HepG2 (cell line): ENCODE data around the gene NPPB. TPM values are rescaled to one million over a fixed set of nuclear protein-coding genes. Genes with fewer than 3 reads are reported as not detected.

Experiments used
- ATAC-seq: fragments of 200-7000 bp; cut with Tn5 transposase; 3 replicates; pipeline ENCODE4 v1.9.1; 2020; ENCODE audit warnings: mild to moderate bottlenecking, moderate library complexity
- BruUV-seq: library from RNA; stranded (reverse); fragments of 400-500 nt; replicated peaks from 2 replicates; lab custom pipeline; 2021; lab: Mats Ljungman, UMichigan
- CTCF ChIA-PET: fragments of 300-600 bp; formaldehyde crosslinking; extraction: SDS; loops from one replicate; lab custom pipeline; 2021; ENCODE audit warnings: low total read pairs, inconsistent platforms, low intra/inter-chr PET ratio; lab: Yijun Ruan, JAX
- POLR2A ChIA-PET: fragments of 350-600 bp; sonication (Branson Sonifier 250); formaldehyde crosslinking; loops from one replicate; lab custom pipeline; 2020; ENCODE audit warnings: antibody characterized with exemption, inconsistent platforms; lab: Yijun Ruan, JAX
- DNase-seq: peaks from one replicate; pipeline ENCODE4 v3.0.0-alpha.2; 2015; ENCODE audit warnings: low spot score
- FAIRE-seq: peaks from 3 replicates; lab custom pipeline; 2011; peaks lifted over from hg19 to GRCh38; lab: Jason Lieb, UNC
- H2AFZ ChIP-seq: one replicate; pipeline ENCODE4 v1.6.1; 2011; ENCODE audit warnings: low read length, inconsistent platforms
- H3K27ac ChIP-seq: fragments of 300-600 bp; 3 replicates; pipeline ENCODE4 v1.8.0; 2011; ENCODE audit warnings: mixed run types, mild to moderate bottlenecking, mixed read lengths, low read length, inconsistent platforms; ENCODE audit not compliant: insufficient read depth; ENCODE audit errors: extremely low read length
- H3K27me3 ChIP-seq, 2 experiments: fragments of 200-600 bp in 1 of 2; 2 replicates in 1 of 2; 3 replicates in 1 of 2; pipeline versions ENCODE4 v1.6.0 to v1.8.0; 2011; ENCODE audit warnings: low read length in 2 of 2, mild to moderate bottlenecking in 2 of 2, moderate library complexity in 2 of 2, inconsistent platforms in 1 of 2; ENCODE audit not compliant: insufficient read depth in 2 of 2, control insufficient read depth in 1 of 2
- H3K36me3 ChIP-seq, 2 experiments: fragments of 200-600 bp in 1 of 2; replicated peaks in 1 of 2; 2 replicates in 1 of 2; 3 replicates in 1 of 2; pipeline versions ENCODE4 v1.5.1 to v1.8.0; 2011; ENCODE audit warnings: low read length in 2 of 2, inconsistent platforms in 1 of 2; ENCODE audit not compliant: insufficient read depth in 2 of 2, control insufficient read depth in 1 of 2
- H3K4me1 ChIP-seq: 2 replicates; pipeline ENCODE4 v1.5.1; 2012; ENCODE audit warnings: low read length, inconsistent platforms; ENCODE audit not compliant: insufficient read depth
- H3K4me2 ChIP-seq: 2 replicates; pipeline ENCODE4 v1.6.0; 2011; ENCODE audit warnings: low read depth, low read length, inconsistent platforms
- H3K4me3 ChIP-seq, 3 experiments: fragments of 200-600 bp in 1 of 3; sonication (generic), shearing (Covaris generic) in 1 of 3; replicated peaks in 1 of 3; 2 replicates each; pipeline ENCODE4 v1.5.1; 2011 to 2016; ENCODE audit warnings: low read length in 3 of 3, inconsistent platforms in 2 of 3, low read depth in 2 of 3, mild to moderate bottlenecking in 2 of 3, control low read depth in 1 of 3, mixed read lengths in 1 of 3; ENCODE audit not compliant: insufficient read depth in 1 of 3
- H3K79me2 ChIP-seq: one replicate; pipeline ENCODE4 v1.6.1; 2011; ENCODE audit warnings: low read length, inconsistent platforms; ENCODE audit not compliant: insufficient read depth
- H3K9ac ChIP-seq: 2 replicates; pipeline ENCODE4 v1.6.0; 2011; ENCODE audit warnings: mild to moderate bottlenecking, low read depth, low read length, inconsistent platforms; ENCODE audit not compliant: insufficient read depth
- H3K9me3 ChIP-seq: 2 replicates; pipeline ENCODE4 v1.5.1; 2012; ENCODE audit warnings: mild to moderate bottlenecking, low read length
- H4K20me1 ChIP-seq: 2 replicates; pipeline ENCODE4 v1.6.0; 2011; ENCODE audit warnings: inconsistent platforms, mild to moderate bottlenecking, low read length, moderate library complexity; ENCODE audit not compliant: insufficient read depth
- ATM ChIP-seq: fragments of 450-650 bp; IDR thresholded peaks from 2 replicates; pipeline ENCODE4 v1.7.1; 2017; ENCODE audit warnings: mild to moderate bottlenecking, borderline replicate concordance
- CENPT ChIP-seq: sonication (generic); formaldehyde crosslinking; IDR thresholded peaks from 2 replicates; pipeline ENCODE4 v1.8.0; 2022; ENCODE audit warnings: low read depth, mild to moderate bottlenecking, moderate library complexity, missing genetic modification reagents
- CHCHD3 ChIP-seq: sonication (generic); formaldehyde crosslinking; IDR thresholded peaks from 2 replicates; pipeline ENCODE4 v1.8.0; 2022; ENCODE audit warnings: mild to moderate bottlenecking, missing genetic modification reagents, moderate library complexity
- HNF4A ChIP-seq: sonication (generic); formaldehyde crosslinking; IDR thresholded peaks from 2 replicates; pipeline ENCODE4 v1.4.0; 2020; ENCODE audit warnings: missing genetic modification reagents
- JUNB ChIP-seq: sonication (generic); formaldehyde crosslinking; IDR thresholded peaks from 2 replicates; pipeline ENCODE4 v1.8.0; 2022; ENCODE audit warnings: missing genetic modification reagents, mild to moderate bottlenecking, borderline replicate concordance
- KDM5A ChIP-seq: fragments of 200-600 bp; sonication (generic); IDR thresholded peaks from 2 replicates; pipeline ENCODE4 v1.7.0; 2018; ENCODE audit warnings: antibody characterized with exemption, mild to moderate bottlenecking, low read length, borderline replicate concordance
- MBNL3 ChIP-seq: fragments of 250-450 bp; sonication (Bioruptor Pico); conservative IDR thresholded peaks from 2 replicates; pipeline ENCODE4 v1.8.0; 2022; ENCODE audit warnings: mild to moderate bottlenecking, inconsistent platforms
- ONECUT2 ChIP-seq: sonication (generic); formaldehyde crosslinking; IDR thresholded peaks from 2 replicates; pipeline ENCODE4 v1.4.0; 2020; ENCODE audit warnings: missing genetic modification reagents
- SMAD9 ChIP-seq: sonication (generic); formaldehyde crosslinking; IDR thresholded peaks from 2 replicates; pipeline ENCODE4 v1.5.1; 2020; ENCODE audit warnings: mild to moderate bottlenecking, missing genetic modification reagents
- SMARCE1 ChIP-seq: fragments of 450-650 bp; IDR thresholded peaks from 2 replicates; pipeline ENCODE4 v1.6.1; 2017; ENCODE audit warnings: borderline replicate concordance
- SOX13 ChIP-seq, 3 experiments: fragments of 450-650 bp in 1 of 3; sonication (generic) in 1 of 3; formaldehyde crosslinking in 1 of 3; IDR thresholded peaks in 2 of 3; conservative IDR thresholded peaks in 1 of 3; 2 replicates each; pipeline versions ENCODE4 v1.5.0 to v1.6.1; 2016 to 2020; ENCODE audit warnings: antibody characterized with exemption in 1 of 3, mild to moderate bottlenecking in 1 of 3, missing compliant biosample characterization in 1 of 3, missing genetic modification reagents in 1 of 3, moderate library complexity in 1 of 3
- YEATS2 ChIP-seq: sonication (generic); formaldehyde crosslinking; IDR thresholded peaks from 2 replicates; pipeline ENCODE4 v1.4.0; 2020; ENCODE audit warnings: missing genetic modification reagents, borderline replicate concordance
- ZNF3 ChIP-seq: IDR thresholded peaks from 2 replicates; pipeline ENCODE4 v1.7.0; 2017; ENCODE audit warnings: inconsistent platforms
- ZNF354B ChIP-seq: sonication (generic); formaldehyde crosslinking; IDR thresholded peaks from 2 replicates; pipeline ENCODE4 v1.8.0; 2022; ENCODE audit warnings: mild to moderate bottlenecking, missing genetic modification reagents
- ZNF558 ChIP-seq: sonication (generic); formaldehyde crosslinking; IDR thresholded peaks from 2 replicates; pipeline ENCODE4 v1.9.0; 2022; ENCODE audit warnings: mild to moderate bottlenecking, missing genetic modification reagents, borderline replicate concordance
- ZSCAN21 ChIP-seq: sonication (generic); formaldehyde crosslinking; IDR thresholded peaks from 2 replicates; pipeline ENCODE4 v1.8.0; 2022; ENCODE audit warnings: mild to moderate bottlenecking, missing genetic modification reagents, moderate library complexity, borderline replicate concordance
- ZSCAN30 ChIP-seq: sonication (generic); formaldehyde crosslinking; IDR thresholded peaks from 2 replicates; pipeline ENCODE4 v1.5.0; 2020; ENCODE audit warnings: mild to moderate bottlenecking, missing genetic modification reagents
- WGBS: methylation state at CpG from one replicate; pipeline ENCODE4 v1.1.6; 2017; ENCODE audit warnings: low lambda C conversion rate; 5-methylcytosine and 5-hydroxymethylcytosine counted together
- in situ Hi-C: cut with HindIII; loops from 2 replicates; pipeline ENCODE4 v1.10.0; 2017; ENCODE audit warnings: low pct_unique_long_range_greater_than_20kb; ENCODE audit not compliant: extremely low pct_ligation_motif_present
- intact Hi-C: fragments of 100-400 bp; cut with micrococcal nuclease; formaldehyde crosslinking; loops from one replicate; pipeline ENCODE4 v1.10.0; 2022; ENCODE audit not compliant: unreplicated experiment
- polyA plus RNA-seq, 8 experiments: library from polyadenylated mRNA; depleted of rRNA in 3 of 8; stranded (reverse) in 7 of 8; unstranded in 1 of 8; fragments of >200 nt; fragmentation: Illumina TruSeq in 4 of 8; extraction: Trizol in 4 of 8; gene quantifications; 2 replicates each; pipeline versions ENCODE4 v1.2.1 to v1.2.3, GENCODE V29; 2011 to 2016; ENCODE audit warnings: low read depth in 4 of 8, missing spikeins in 1 of 8, mixed read lengths in 1 of 8; ENCODE audit not compliant: insufficient read depth in 1 of 8
- total RNA-seq, 5 experiments: library from RNA; depleted of rRNA; stranded (reverse); fragments of >200 nt; fragmentation: Illumina TruSeq; extraction: Trizol; gene quantifications; 2 replicates each; pipeline ENCODE4 v1.2.3, GENCODE V29; 2016; ENCODE audit warnings: low read depth in 1 of 5

Gene NPPB
- total and polyA plus RNA-seq, 2 of the 13 experiments (the other 11 are each of a cell fraction or from before 2014, with no cell fraction given), result 1.9 TPM; not detected in 1

DNA sequence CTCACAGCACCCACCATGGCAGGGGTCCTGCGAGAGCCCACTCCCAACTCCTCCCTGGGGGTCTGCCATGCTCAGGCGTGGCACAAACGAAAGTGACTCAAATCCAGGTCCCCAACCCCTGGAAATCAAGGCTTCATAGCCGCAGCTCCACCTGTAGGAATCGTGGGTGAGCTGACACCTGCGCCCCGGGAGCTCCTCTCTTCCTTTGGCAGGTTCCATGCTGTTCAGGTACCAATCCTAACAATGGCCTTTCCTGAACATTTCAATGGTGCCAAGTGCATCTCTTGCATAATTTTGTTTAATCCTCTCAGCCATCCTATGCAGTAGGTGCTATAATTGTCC lies 28.9 kb upstream of the NPPB start:
- no peak overlapping the region for H3K9ac ChIP-seq
- no peaks in the 10 kb centered on the region for H3K9me3 ChIP-seq
- ChIA-PET POLR2A (interaction anchor here (0.6 kb wide), 1 partner anchor 45 kb away, joined by 3 read pairs; no protein-coding TSS in a partner anchor), CTCF (no interaction called here)
- in situ Hi-C loops (no loop called here), intact Hi-C loops (no loop called here)
- H3K79me2 ChIP-seq, result no peaks in the 10 kb centered on the region
- H2AFZ ChIP-seq, result no peak overlapping the region
- peaks cover 68% of the 10 kb centered on the region for H3K4me1 ChIP-seq
- H3K27ac ChIP-seq, result no peak overlapping the region
- no TSS peak for BruUV-seq
- H3K4me3 ChIP-seq, result no peak overlapping the region
- ATAC-seq (no peak), FAIRE-seq (no peak), DNase-seq (no peak)
- no peaks in the 10 kb centered on the region for H4K20me1 ChIP-seq
- peaks cover 0 to 5% of the 10 kb centered on the region in 2 experiments; a peak in 1 of 5 replicates for H3K27me3 ChIP-seq
- H3K36me3 ChIP-seq, result no peaks in the 10 kb centered on the region
- WGBS, result 76% methylated on average over 4 of the region's 7 CpGs
- H3K4me2 ChIP-seq, result no peak overlapping the region
- TF ChIP-seq JUNB (no peak), CENPT (CRISPR knock-in tag) (no peak), CHCHD3 (CRISPR knock-in tag) (no peak), ONECUT2 (CRISPR knock-in tag) (no peak), SOX13 (IDR thresholded peaks at IDR 0.05) (no peak), SOX13 (CRISPR knock-in tag; conservative IDR thresholded peaks at IDR 0.05 in 1 of 2, IDR thresholded peaks at IDR 0.05 in 1 of 2) (no peak), SMAD9 (CRISPR knock-in tag) (no peak), ATM (no peak), MBNL3 (CRISPR knock-in tag) (no peak), ZNF354B (CRISPR knock-in tag) (no peak), ZNF558 (CRISPR knock-in tag) (no peak), YEATS2 (CRISPR knock-in tag) (no peak), ZSCAN21 (CRISPR knock-in tag) (no peak), SMARCE1 (no peak), ZSCAN30 (no peak), HNF4A (CRISPR knock-in tag) (no peak), KDM5A (no peak), ZNF3 (no peak)
